GM19467 (cell line): ENCODE results near the gene TRAP1.
"Not testable (repeated sequence)": the region's sequence is repeated elsewhere in the genome, so short reads cannot be mapped to it uniquely, and the experiment has no call there.

Experiments
- ATAC-seq: cut with Tn5 transposase; IDR thresholded peaks from one replicate; pipeline ENCODE4 v1.9.1; 2021; ENCODE audit warnings: mild to moderate bottlenecking, moderate library complexity; ENCODE audit not compliant: unreplicated experiment

Gene TRAP1

GRCh38 chr16:3674513-3675295 is 42.6 kb downstream of the TRAP1 start:
- no peak for ATAC-seq

- no peak for ATAC-seq
Measured at GRCh38 chr16:3673676-3674377, 43.5 kb downstream of the TRAP1 start.

- ATAC-seq: no peak
Measured at GRCh38 chr16:3673201-3673600, 44.1 kb downstream of the TRAP1 start.

- no peak for ATAC-seq
Measured at GRCh38 chr16:3672571-3673041, 44.7 kb downstream of the TRAP1 start.

GRCh38 chr16:3671424-3671823 is 45.9 kb downstream of the TRAP1 start:
- ATAC-seq: no peak

GRCh38 chr16:3670711-3671110 is 46.6 kb downstream of the TRAP1 start:
- no peak for ATAC-seq

GRCh38 chr16:3669082-3669481 is 48.2 kb downstream of the TRAP1 start:
- ATAC-seq: no peak

GRCh38 chr16:3668626-3669025 is 48.7 kb downstream of the TRAP1 start:
- ATAC-seq: no peak

GRCh38 chr16:3665508-3665907 is 51.8 kb downstream of the TRAP1 start:
- no peak for ATAC-seq

- ATAC-seq: no peak
Measured at GRCh38 chr16:3664187-3664896, 53.0 kb downstream of the TRAP1 start.

- ATAC-seq: no peak
Measured at GRCh38 chr16:3662601-3663000, 54.7 kb downstream of the TRAP1 start.

GRCh38 chr16:3661922-3662321 is 55.4 kb downstream of the TRAP1 start:
- no peak for ATAC-seq

- ATAC-seq: no peak
Measured at GRCh38 chr16:3661311-3661710, 56.0 kb downstream of the TRAP1 start.

GRCh38 chr16:3659251-3659650 is 58.1 kb downstream of the TRAP1 start:
- no peak for ATAC-seq

GRCh38 chr16:3656491-3657468 is 60.5 kb downstream of the TRAP1 start:
- ATAC-seq: no peak

GRCh38 chr16:3656160-3656490 is 61.2 kb downstream of the TRAP1 start:
- not testable (repeated sequence) for ATAC-seq

GRCh38 chr16:3655396-3656159 is 61.7 kb downstream of the TRAP1 start:
- ATAC-seq: no peak

GRCh38 chr16:3655030-3655395 is 62.3 kb downstream of the TRAP1 start:
- no peak for ATAC-seq

- no peak for ATAC-seq
Measured at GRCh38 chr16:3654249-3654991, 62.9 kb downstream of the TRAP1 start, which contains the start of gene DNASE1. Gene DNASE1 (plus strand): TSS chr16:3654691. CDS start chr16:3655374, 683 bp downstream.
